Putamen (tissue), 1 donor: ENCODE results near the gene CHRM3.

Experiments used
- DNase-seq: peaks from one replicate; pipeline ENCODE4 v3.0.0-alpha.2; 2016; ENCODE audit warnings: low spot score

CHRM3 gene

DNA sequence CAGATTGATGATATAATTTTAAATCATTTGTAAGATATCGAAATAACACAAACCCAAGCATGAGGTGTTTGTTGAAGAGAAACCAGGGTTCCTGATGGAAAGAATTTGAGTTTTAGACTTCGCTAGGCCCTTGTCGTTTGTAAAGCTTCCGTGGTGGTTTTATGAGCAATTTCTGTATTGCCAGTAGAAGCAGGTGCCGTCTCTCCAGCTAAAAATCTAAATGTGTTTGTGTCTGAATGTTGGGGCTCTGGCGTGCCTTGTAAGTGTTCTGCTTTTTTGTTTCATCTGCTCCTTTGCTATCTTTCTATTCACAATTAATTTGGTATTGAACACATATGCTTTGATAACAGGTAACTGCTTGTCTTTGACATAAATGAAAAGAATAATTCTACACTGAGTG lies 27.5 kb downstream of the CHRM3 start:
- DNase-seq, result no peak

DNA sequence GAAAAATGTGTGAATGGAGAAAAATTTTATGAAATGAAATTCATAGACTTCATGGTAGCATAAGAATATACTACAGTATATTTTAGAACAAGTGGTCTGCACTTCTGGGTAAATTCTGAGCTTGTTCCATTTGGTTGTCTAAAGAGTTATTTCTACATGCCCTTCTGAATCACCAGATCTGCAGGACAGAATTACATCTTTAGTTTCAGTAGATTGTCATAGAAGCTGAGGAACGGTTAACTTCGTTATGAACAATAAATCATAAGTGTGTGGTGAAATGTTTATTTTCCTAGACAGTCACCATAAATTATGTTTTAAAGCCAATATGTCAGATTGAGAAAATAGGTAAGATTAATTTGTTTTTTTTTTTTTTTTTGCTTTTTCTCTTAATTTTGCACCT lies 30.9 kb downstream of the CHRM3 start:
- DNase-seq, result no peak

DNA sequence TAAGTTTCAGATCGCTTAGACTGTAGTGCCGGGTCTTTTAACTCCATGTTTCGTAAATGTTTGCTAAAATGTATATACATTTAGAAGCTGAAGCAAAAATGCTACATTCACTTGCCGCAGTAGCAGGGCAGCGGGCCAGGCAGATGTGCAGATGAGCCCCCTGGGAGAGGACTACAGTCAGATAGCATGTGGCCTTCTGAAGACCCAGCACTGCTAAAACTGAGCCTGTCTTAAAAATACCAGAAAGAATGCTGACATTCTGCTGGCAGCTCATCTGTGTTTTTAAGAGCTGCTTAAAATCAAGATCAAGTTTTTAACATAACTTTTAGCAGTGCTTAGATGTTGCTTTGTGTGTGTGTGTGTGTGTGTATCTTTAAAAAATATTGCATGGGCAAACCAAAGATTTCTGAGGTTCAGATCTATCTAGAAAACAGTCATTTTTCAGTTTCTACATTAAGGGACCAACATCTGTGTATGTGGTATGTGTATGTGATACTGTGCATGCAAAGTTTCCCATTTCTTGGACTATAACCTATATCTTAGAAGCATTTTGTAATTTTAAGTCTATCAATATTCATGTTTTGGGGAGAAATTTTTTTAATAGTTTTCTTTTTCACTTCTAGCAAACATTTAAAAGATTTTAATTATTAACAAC lies 31.7 kb downstream of the CHRM3 start:
- DNase-seq, result no peak

DNA sequence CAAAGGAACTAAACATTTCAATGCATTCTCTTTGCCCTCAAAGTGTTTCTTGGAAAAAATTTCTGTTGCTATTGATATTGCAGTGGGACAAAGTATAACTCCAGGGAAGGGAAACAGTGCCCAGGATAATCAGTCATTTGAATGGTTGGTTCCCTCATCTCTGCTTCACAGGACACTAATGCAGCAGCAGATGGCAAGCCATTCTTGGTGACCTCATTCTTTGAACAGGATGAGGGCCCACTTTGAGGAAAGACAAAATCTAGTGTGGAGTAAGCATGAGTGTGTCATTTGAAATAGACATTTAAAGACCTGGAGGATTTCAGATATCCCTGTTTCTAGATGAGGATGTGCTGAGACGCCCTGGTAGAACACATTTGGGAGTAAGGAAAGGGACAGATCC lies 32.3 kb downstream of the CHRM3 start:
- DNase-seq, result no peak

- no peak for DNase-seq
Observed at GRCh38 chr1:239421811-239422210, 35.4 kb downstream of the CHRM3 start.

GRCh38 chr1:239422818-239423217 lies 36.5 kb downstream of the CHRM3 start:
- DNase-seq, result no peak

GRCh38 chr1:239426821-239427475 lies 40.6 kb downstream of the CHRM3 start:
- DNase-seq, result peak; percentile 78

GRCh38 chr1:239427712-239428111 lies 41.3 kb downstream of the CHRM3 start:
- DNase-seq, result no peak

GRCh38 chr1:239428120-239428710 lies 41.8 kb downstream of the CHRM3 start:
- no peak for DNase-seq

GRCh38 chr1:239429163-239429562 lies 42.8 kb downstream of the CHRM3 start:
- no peak for DNase-seq

DNA sequence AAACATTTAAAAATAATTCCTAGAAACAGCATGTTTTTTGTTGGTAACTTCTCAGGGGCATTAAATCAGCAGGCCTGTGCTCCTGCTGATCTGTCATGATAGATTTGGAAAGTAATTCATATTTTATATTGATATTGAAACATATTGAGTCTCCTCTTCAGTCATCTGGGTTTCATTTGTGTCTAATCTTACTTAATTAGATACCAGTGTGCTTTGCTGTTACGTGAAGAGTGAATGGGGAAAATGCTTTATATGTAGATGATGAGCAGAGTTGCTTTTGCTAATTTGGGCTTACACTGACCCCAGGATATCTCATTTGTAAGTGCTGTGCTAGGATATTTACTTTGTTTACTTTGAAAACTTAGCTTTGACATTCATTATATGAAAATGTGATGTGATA lies 45.9 kb downstream of the CHRM3 start:
- DNase-seq, result no peak

- no peak for DNase-seq
Observed at GRCh38 chr1:239434181-239434580, 47.8 kb downstream of the CHRM3 start.
